CD4-positive, alpha-beta T cell treated with Interleukin-17A for 1 hour (primary cell): ENCODE measurements around the gene DEPDC1B.
"Not testable (repeated sequence)": the region's sequence is repeated elsewhere in the genome, so short reads cannot be mapped to it uniquely, and the experiment has no call there.

Experiments used
- DNase-seq: peaks from one replicate; pipeline ENCODE4 v3.0.0-alpha.2; 2020

DEPDC1B gene, protein sequence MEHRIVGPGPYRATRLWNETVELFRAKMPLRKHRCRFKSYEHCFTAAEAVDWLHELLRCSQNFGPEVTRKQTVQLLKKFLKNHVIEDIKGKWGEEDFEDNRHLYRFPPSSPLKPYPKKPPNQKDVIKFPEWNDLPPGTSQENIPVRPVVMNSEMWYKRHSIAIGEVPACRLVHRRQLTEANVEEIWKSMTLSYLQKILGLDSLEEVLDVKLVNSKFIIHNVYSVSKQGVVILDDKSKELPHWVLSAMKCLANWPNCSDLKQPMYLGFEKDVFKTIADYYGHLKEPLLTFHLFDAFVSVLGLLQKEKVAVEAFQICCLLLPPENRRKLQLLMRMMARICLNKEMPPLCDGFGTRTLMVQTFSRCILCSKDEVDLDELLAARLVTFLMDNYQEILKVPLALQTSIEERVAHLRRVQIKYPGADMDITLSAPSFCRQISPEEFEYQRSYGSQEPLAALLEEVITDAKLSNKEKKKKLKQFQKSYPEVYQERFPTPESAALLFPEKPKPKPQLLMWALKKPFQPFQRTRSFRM

GRCh38 chr5:60699609-60700415 is at the start of gene DEPDC1B:
DEPDC1B (minus strand) TSS chr5:60700166; CDS start chr5:60700093, 73 bp downstream.
- peak; percentile 87 for DNase-seq

GRCh38 chr5:60744682-60745081 is 44.7 kb upstream of the DEPDC1B start:
- no peak for DNase-seq

DNA sequence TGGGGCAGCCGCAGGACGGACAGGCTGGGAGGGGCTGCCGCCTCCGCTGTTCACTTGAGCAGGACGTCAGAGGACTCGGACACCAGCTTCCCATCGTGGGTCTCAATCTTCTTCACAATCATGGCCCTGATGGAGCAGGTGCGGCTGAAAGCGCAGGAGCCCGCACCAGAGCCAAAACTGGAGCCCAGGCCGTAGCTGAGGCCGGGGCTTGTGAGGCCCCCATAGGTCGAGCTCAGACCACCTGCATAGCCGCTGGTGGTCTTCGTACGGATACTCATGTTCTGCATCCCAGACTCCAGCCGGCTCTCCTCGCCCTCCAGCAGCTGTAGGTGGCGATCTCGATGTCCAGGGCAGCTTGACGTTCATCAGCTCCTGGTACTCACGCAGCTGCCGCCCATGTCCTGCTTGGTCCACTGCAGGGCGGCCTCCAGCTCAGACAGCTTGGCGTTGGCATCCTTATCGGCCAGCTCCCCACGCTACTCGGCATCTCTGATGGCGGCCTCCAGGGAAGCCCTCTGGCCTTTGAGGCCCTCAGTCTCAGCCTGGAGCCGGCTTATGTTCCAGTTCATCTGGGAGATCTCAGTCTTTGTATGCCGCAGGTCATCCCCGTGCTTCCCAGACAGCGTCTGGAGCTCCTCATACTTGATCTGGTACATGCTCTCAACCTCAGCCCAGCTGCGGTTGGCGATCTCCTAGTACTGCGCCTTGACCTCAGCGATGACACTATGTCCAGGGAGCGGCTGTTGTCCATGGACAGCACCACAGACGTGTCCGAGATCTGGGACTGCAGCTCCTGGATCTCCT is 43.7 kb upstream of the DEPDC1B start:
- no peak for DNase-seq

- no peak for DNase-seq
Observed at GRCh38 chr5:60740322-60740721, 40.4 kb upstream of the DEPDC1B start.

GRCh38 chr5:60738933-60739332 is 39.0 kb upstream of the DEPDC1B start:
- DNase-seq: no peak

- no peak for DNase-seq
Observed at GRCh38 chr5:60738461-60738860, 38.5 kb upstream of the DEPDC1B start.

DNA sequence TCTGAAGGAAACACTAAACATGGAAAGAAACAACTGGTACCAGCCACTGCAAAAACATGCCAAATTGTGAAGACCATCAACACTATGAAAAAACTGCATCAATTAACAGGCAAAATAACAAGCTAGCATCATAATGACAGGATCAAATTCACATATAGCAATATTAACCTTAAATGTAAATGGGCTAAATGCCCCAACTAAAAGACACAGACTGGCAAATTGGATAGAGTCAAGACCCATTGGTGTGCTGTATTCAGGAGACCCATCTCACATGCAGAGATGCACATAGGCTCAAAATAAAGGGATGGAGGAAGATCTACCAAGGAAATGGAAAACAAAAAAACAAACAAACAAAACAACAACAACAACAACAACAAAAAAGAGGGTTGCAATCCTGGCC is 30.9 kb upstream of the DEPDC1B start:
- not testable (repeated sequence) for DNase-seq

DNA sequence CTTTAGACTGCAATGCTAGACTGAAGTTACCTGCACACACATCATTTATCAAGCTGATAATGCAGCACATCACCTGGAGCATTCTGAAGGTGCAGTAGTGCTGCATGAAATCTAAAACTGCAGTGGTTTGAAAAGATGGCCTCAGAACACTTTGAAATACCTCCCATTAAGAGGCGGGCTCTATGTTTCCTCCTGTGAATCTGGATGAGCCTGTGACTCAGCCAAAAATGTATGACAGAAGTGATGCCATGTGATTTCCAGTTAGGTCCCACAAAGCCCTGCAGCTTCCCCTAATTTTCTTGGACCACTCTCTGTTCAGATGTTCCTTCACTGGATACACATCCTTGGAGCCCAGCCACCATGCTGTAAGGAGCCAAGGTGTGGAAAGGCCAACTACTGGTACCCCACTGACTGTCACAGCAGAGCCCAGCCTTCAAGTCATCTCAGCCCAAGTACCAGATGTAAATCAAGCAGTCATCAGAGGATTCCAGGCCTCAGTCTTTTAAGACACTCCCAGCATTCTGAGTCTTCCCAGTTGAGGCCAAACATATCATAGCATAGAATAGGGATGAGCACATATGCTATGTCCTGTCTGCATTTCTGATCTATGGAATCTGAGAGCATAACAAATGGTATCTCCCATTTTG is 27.2 kb upstream of the DEPDC1B start:
- no peak for DNase-seq

DNA sequence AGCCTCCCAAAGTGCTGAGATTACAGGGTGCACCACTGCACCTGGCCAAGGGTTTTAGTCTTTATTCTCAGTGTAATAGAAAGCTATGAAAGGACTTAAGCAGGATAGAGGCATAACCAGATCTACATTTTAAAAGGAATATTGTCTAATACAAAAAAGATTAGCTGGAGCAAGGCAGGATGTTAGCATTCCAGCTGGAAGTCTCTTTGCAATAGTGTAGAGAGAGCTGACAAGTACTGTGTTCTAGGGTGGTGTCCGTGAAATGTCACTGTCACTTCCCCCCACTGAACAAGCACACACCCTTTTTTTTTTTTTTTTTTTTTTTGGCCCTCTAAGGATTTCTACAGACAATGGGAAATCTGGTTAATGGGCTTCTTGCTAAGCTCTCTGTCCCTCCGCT is 24.2 kb upstream of the DEPDC1B start:
- DNase-seq: no peak

DNA sequence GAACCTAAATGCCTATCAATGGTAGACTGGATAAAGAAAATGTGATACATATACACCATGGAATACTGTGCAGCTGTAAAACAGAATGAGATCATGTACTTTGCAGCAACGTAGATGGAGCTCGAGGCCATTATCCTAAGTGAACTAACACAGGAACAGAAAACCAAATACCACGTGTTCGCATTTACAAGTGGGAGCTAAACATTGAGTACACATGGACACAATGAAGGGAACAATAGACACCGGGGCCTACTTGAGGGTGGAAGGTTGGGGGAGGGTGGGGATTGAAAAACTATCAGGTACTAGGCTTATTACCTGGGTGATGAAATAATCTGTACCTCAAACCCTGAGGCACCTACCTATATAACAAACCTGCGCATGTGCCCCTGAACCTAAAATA is 22.4 kb upstream of the DEPDC1B start:
- no peak for DNase-seq

DNA sequence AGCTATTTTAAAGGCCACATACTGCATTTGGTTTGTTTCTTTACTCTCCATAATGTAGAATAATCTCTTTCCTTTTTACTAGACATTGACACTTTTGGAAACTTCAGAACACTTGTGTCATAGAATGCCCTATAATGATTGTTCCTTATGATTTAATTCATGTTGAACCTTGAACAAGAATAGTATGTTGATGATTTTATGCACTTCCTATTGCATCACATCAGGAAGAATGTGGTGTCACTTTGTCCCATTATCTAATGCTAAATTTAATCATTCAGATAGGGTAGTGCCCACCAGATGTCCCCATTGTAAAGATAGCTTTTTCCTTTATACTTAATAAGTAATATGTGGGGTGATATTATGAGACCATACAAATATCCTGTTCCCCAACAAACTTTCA is 19.4 kb upstream of the DEPDC1B start:
- no peak for DNase-seq

DNA sequence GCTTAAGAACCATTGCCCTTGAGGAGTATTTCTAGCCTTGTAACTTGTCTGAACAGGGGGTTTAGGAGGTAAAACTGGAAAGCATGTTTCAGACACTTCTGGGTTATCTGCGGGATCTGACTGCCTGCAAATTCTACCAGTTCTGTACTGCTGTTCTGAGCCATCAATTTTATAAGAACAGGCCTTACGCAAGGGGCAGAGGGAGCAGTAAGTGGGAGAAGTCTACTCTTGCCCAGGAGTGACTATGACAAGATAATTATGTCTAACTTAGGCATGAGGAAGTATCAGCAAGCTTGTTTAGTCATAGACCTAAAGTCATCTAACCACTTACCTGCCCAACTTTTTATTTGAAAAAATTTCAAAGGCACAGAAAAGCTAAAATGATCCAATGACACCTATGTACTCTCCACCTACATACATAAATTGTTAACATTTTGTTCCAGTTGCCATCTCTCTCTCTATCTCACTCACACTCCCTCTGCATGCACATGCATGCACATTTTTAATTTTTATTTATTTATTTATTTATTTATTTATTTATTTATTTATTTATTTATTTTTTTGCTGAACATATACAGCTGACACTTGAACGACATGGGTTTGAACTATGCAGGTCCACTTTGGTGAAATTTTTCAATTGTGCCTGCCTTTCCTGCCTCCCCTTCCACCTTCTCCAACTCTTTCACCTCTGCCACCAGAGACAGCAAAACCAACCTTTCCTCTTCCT is 18.4 kb upstream of the DEPDC1B start:
- no peak for DNase-seq

- not testable (repeated sequence) for DNase-seq
Observed at GRCh38 chr5:60715201-60715928, 15.4 kb upstream of the DEPDC1B start.

DNA sequence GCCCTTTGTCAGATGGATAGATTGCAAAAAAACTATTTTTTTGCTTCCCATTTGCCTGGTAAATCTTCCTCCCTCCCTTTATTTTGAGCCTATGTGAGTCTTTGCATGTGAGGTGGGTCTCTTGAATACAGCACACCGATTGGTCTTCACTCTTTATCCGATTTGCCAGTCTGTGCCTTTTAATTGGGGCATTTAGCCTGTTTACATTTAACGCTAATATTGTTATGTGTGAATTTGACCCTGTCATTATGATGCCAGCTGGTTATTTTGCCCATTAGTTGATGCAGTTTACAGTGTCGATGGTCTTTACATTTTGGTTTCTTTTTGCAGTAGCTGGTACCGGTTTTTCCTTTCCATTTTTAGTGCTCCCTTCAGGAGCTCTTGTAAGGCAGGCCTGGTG is 13.0 kb upstream of the DEPDC1B start:
- DNase-seq: no peak

DNA sequence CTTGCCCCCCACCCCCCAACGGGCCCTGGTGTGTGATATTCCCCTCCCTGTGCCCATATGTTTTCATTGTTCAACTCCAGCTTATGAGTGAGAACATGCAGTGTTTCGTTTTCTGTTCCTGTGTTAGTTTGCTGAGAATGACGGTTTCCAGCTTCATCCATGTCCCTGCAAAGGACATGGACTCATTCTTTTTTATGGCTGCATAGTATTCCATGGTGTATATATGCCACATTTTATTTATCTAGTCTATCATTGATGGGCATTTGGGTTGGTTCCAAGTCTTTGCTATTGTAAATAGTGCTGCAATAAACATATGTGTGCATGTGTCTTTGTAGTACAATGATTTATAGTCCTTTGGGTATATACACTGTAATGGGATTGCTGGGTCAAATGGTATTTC is 11.9 kb upstream of the DEPDC1B start:
- DNase-seq: not testable (repeated sequence)

DNA sequence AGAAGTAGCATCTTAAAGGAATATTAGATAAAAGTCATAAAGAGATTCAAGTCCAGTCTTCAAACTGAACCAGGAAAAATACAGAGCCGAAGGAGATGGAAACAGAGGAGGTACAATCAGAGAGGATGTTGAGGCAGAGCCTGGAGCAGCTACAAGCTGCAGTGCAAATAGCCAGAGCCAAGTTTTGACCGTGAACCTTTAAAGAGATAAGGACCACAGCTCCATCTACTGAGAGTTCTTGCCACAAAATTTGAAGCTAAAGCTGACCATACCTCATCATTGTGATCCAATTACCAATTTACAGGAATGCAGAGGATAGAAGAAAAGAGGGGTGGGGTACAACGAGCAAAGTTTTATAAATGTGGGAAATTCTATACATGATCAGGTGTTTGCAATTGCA is 10.4 kb upstream of the DEPDC1B start:
- no peak for DNase-seq

DNA sequence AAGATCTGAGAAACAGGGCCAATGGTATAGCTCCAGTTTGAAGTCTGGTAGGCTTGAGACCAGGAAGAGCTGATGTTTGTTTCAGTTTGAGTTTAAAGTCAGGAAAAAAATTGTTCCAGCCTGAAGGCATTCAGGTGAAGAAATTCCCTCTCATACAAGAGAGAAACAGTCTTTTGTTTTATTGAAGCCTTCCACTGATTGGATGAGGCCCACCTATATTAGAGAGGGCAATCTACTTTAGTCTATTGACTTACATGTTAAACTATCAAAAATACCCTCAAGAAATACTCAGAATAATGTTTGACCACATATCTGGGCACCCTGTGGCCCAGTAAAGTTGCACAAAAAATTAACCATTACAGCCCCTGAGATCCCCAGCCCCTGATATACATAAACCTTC is 5.2 kb upstream of the DEPDC1B start:
- no peak for DNase-seq

DNA sequence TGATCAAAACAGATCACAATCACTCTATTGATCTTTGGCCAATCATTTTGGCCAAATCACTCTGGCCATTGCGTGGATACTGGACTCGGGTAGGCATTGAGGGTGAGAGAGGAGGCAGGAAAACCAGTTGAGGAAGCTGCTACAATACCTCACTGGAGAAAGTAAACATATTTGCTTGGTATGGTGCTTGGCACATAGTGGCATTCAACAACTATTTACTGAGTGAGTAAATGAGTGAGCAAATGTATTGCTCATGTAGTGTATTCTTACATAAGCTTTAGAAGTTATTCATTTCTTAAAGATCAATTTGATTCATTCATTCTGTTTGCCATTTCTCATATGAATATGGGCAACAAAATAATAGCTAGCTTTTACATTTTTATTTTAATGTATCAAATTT is 4.0 kb upstream of the DEPDC1B start:
- no peak for DNase-seq

GRCh38 chr5:60701321-60701968 is 1.5 kb upstream of the DEPDC1B start:
- DNase-seq: peak; percentile 12

GRCh38 chr5:60700416-60700757 is 421 bp upstream of the DEPDC1B start:
- no peak for DNase-seq

DNA sequence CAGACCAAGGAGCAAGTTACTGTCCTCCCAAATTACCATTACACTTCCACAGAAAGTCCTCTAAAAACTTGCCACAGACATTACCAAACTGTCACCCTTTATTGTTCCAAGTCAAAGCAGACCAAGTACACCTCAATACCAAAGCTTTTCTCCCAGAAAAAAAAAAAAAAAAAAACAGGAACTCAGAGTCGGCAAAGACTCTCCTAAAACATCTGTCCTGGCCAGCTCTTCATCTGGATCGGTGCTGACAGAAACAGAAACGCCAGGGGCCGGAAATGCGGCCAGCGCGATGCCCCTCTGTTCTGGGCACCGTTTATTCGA is 718 bp downstream of the DEPDC1B start:
- no peak for DNase-seq
